ENCODE measurements around the gene FGF11. TPM values are rescaled to one million over a fixed set of nuclear protein-coding genes. Genes with fewer than 3 reads are reported as not detected.

Gene FGF11
- total RNA-seq, 1 donor from 2014 or later = 5.0 TPM

DNA sequence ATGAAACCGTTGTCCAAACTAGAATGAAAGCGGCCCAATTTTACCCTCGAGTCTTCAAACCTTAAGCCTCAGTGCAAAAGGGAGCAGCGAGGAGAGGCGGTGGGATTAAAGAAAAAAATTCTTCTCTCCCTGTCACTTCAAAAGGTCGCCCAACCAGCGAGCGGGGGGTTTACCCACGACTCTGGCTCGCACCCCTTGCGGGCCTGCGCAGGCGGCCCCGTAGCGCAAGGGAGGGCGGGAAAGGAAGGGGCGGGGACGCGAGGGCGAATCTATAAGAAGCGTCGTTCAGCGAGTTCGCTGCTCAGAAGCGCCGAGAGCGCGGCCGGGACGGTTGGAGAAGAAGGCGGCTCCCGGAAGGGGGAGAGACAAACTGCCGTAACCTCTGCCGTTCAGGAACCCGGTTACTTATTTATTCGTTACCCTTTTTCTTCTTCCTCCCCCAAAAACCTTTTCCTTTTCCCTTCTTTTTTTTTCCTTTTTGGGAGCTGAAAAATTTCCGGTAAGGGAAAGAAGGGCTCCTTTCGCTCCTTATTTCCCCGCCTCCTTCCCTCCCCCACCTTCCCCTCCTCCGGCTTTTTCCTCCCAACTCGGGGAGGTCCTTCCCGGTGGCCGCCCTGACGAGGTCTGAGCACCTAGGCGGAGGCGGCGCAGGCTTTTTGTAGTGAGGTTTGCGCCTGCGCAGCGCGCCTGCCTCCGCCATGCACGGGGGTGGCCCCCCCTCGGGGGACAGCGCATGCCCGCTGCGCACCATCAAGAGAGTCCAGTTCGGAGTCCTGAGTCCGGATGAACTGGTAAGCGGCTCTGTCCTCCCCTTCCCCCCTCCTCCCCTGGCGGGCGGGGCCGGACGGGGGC lies 45.0 kb downstream of the FGF11 start, which contains the start of gene POLR2A:
POLR2A (plus strand) TSS at position 300 of the 852 bp plus-strand sequence.
- Mint-ChIP-seq H3K27me3 (ENCODE audit: low read depth) (no peaks in the 10 kb centered on the region), H3K36me3 (ENCODE audit: low read depth) (peaks cover 2% of the 10 kb centered on the region), H3K9me3 (ENCODE audit: low read depth) (no peaks in the 10 kb centered on the region), H3K27ac (ENCODE audit: unreplicated experiment) (peak within 1 kb of the TSS; percentile 100), H3K4me3 (ENCODE audit: unreplicated experiment) (peak within 1 kb of the TSS; percentile 88), H3K4me1 (ENCODE audit: low read depth) (peaks cover 67% of the 10 kb centered on the region)
- TF ChIP-seq CTCF (IDR thresholded peaks at IDR 0.05) = no peak
- peak; percentile 98 for DNase-seq (ENCODE audit: low spot score)

DNA sequence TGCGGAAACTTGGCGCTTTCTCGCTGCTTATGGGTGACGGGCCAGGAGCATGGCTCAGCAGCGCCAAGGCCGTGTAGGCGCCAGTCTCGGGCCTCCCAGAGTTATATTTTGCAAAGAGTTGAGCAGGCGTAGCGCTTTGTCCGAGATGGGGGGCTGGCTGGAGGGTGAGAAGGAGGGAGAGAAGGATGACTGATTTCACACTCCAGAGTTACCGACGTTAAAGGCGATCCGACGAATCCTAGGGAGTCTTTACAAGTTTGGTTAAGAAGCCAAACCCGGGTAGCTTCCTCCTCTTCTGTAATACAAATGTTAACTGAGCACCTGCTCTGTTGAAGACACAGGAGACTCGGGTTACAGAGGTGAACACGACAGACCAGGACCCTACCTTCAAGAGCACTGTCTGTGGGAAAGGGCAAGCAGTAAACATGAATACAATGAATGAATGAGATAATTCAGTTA lies 45.6 kb downstream of the FGF11 start:
- peaks cover 2% of the 10 kb centered on the region for H3K36me3 Mint-ChIP-seq (ENCODE audit: low read depth)
- peak overlapping the region; percentile 88 for H3K4me3 Mint-ChIP-seq (ENCODE audit: unreplicated experiment)
- no peaks in the 10 kb centered on the region for H3K27me3 Mint-ChIP-seq (ENCODE audit: low read depth)
- no peaks in the 10 kb centered on the region for H3K9me3 Mint-ChIP-seq (ENCODE audit: low read depth)
- H3K4me1 Mint-ChIP-seq (ENCODE audit: low read depth) = peaks cover 69% of the 10 kb centered on the region
- DNase-seq (ENCODE audit: low spot score) = no peak
- H3K27ac Mint-ChIP-seq (ENCODE audit: unreplicated experiment) = peak overlapping the region; percentile 100
- TF ChIP-seq CTCF (IDR thresholded peaks at IDR 0.05) = peak; percentile 40

DNA sequence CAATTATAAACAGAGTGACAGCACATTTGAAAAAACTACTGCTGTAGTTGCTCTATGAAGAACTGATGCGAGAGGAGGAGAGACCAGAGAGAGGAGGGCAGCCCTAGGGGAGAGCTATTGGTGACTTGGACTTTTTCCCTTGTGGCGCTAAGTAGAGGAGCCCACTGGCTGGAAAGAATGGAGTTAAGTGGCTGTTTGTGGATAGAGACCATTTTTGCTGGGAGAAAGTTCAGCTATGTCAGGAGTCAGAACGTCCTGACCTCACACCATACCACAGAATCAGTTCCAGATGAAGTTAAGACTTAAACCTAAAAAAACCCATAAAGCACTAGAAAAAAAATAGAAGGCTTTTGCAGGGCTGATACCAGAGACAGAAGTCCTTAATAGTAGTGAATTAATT lies 46.9 kb downstream of the FGF11 start:
- peak overlapping the region; percentile 88 for H3K4me3 Mint-ChIP-seq (ENCODE audit: unreplicated experiment)
- peak overlapping the region; percentile 74 for H3K27ac Mint-ChIP-seq (ENCODE audit: unreplicated experiment)
- H3K4me1 Mint-ChIP-seq (ENCODE audit: low read depth) = peaks cover 68% of the 10 kb centered on the region
- no peak for TF ChIP-seq CTCF (IDR thresholded peaks at IDR 0.05)
- H3K27me3 Mint-ChIP-seq (ENCODE audit: low read depth) = no peaks in the 10 kb centered on the region
- no peaks in the 10 kb centered on the region for H3K9me3 Mint-ChIP-seq (ENCODE audit: low read depth)
- no peak for DNase-seq (ENCODE audit: low spot score)
- H3K36me3 Mint-ChIP-seq (ENCODE audit: low read depth) = peaks cover 2% of the 10 kb centered on the region

DNA sequence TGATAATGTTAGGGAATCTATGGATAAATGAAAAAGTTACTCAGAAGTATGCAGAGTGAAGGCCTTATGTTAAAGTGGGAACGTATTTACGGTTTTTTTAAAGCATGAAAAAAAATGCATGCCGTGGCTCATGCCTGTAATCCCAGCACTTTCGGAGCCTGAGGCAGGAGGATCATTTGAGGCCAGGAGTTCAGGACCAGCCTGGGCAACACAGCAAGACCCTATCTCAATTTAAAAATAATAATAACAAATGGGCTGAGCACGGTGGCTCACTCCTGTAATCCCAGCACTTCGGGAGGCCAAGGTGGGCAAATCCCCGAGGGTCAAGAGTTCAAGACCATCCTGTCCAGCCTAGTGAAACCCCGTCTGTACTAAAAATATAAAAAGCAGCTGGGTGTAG lies 50.8 kb downstream of the FGF11 start:
- no peak overlapping the region for H3K4me3 Mint-ChIP-seq (ENCODE audit: unreplicated experiment)
- no peak for TF ChIP-seq CTCF (IDR thresholded peaks at IDR 0.05)
- no peaks in the 10 kb centered on the region for H3K9me3 Mint-ChIP-seq (ENCODE audit: low read depth)
- peaks cover 63% of the 10 kb centered on the region for H3K4me1 Mint-ChIP-seq (ENCODE audit: low read depth)
- H3K36me3 Mint-ChIP-seq (ENCODE audit: low read depth) = peaks cover 7% of the 10 kb centered on the region
- H3K27me3 Mint-ChIP-seq (ENCODE audit: low read depth) = no peaks in the 10 kb centered on the region
- no peak overlapping the region for H3K27ac Mint-ChIP-seq (ENCODE audit: unreplicated experiment)
- DNase-seq (ENCODE audit: low spot score) = no peak

- no peaks in the 10 kb centered on the region for H3K9me3 Mint-ChIP-seq (ENCODE audit: low read depth)
- peaks cover 14% of the 10 kb centered on the region for H3K36me3 Mint-ChIP-seq (ENCODE audit: low read depth)
- H3K4me3 Mint-ChIP-seq (ENCODE audit: unreplicated experiment) = no peak overlapping the region
- no peak for TF ChIP-seq CTCF (IDR thresholded peaks at IDR 0.05)
- H3K4me1 Mint-ChIP-seq (ENCODE audit: low read depth) = peaks cover 52% of the 10 kb centered on the region
- H3K27ac Mint-ChIP-seq (ENCODE audit: unreplicated experiment) = peak overlapping the region; percentile 8
- DNase-seq (ENCODE audit: low spot score) = no peak
- no peaks in the 10 kb centered on the region for H3K27me3 Mint-ChIP-seq (ENCODE audit: low read depth)
These were observed 52.3 kb downstream of the FGF11 start for GRCh38 chr17:7491583-7491982.

Measured in chondrocyte (in vitro differentiated cells).